ENCODE measurements around the gene TLR8. TPM values are rescaled to one million over a fixed set of nuclear protein-coding genes. Genes with fewer than 3 reads are reported as not detected.
"Not testable (repeated sequence)": the region's sequence is repeated elsewhere in the genome, so short reads cannot be mapped to it uniquely, and the experiment has no call there.

TLR8 gene
- total RNA-seq, 2 donors from 2014 or later = not detected

DNA sequence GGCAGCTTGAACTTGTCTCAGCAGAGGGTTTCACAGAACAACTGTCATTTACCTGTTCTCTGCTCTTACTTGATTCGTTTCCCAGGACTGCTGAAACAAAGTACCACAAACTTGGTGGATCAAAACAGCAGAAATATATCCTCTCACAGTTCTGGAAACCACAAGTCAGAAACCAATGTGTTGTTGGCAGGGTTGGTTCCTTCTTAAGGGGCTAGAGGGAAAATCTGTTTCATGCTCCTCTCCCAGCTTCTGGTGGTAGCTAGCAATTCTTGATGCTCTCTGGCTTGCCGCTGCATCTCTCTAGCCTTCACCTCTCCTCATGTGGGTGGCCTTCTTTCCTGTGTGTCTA, 4.7 kb downstream of the TLR8 start:
- Mint-ChIP-seq H3K4me3 (no peak overlapping the region), H3K4me1 (ENCODE audit: low read depth in 2 of 2) (peaks cover 7 to 10% of the 10 kb centered on the region in 2 donors), H3K36me3 (no peaks in the 10 kb centered on the region), H3K27ac (no peak overlapping the region), H3K9me3 (no peaks in the 10 kb centered on the region), H3K27me3 (peaks cover 0 to 14% of the 10 kb centered on the region in 2 donors)
- no peak for ATAC-seq
- DNase-seq (ENCODE audit: low spot score) = no peak

DNA sequence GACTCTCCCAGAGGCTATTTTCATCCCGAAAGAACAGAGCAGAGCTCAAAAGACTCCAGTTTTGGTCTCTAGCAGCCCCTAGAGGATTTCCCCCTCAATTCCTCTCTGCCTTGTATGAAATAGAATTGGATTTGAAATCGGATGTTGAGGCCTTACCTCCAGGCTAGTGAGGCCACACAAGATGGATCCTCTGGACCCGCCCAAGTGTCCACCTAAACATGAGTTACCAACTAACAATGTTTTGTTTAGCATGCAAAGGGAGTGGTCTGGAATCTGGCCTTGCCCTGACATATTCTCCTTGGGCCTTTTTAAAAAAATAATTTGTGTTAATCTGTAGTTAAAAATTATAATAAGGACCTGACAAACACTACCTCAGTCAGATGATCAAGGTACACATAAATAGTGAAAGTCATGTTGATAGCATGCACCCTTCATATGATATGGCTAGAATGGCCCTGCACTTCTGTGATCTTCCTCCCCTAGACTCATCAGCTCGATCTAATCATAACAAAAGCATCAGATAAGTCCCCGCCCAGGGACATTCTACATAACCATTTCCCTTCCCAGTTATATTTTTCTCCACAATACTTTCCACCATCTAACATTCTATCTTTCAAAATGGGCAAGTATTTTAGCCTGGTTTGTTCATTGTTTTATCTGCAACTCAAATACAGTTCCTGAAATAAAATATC, 6.5 kb downstream of the TLR8 start:
- H3K36me3 Mint-ChIP-seq = no peaks in the 10 kb centered on the region
- H3K27me3 Mint-ChIP-seq = peaks cover 0 to 17% of the 10 kb centered on the region in 2 donors
- H3K4me3 Mint-ChIP-seq = no peak overlapping the region
- H3K9me3 Mint-ChIP-seq = no peaks in the 10 kb centered on the region
- DNase-seq (ENCODE audit: low spot score) (no peak), ATAC-seq (no peak)
- peaks cover 7 to 10% of the 10 kb centered on the region in 2 donors for H3K4me1 Mint-ChIP-seq (ENCODE audit: low read depth in 2 of 2)
- no peak overlapping the region for H3K27ac Mint-ChIP-seq

DNA sequence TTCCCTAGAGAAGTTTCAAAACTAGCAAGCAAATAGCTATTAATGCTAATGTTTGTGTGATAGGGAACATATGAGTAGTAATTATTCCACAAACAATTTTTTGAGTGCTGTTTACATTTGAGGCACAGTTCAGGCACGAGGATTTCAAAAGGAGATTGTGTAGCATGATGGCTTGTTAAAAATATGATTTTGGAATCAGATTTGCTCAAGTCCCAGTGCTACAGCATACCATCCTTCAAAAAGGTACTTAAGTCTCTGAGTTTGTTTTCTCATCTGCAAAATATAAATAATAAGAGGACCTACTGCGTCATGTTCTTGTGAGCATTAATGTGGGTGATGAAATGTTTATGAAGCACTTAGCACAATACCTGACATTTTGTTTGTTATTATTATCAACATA, 11.3 kb downstream of the TLR8 start:
- ATAC-seq (no peak), DNase-seq (ENCODE audit: low spot score) (no peak)
- Mint-ChIP-seq H3K27ac (no peak overlapping the region), H3K4me3 (no peak overlapping the region), H3K36me3 (no peaks in the 10 kb centered on the region), H3K9me3 (no peaks in the 10 kb centered on the region), H3K27me3 (peaks cover 0 to 34% of the 10 kb centered on the region in 2 donors), H3K4me1 (ENCODE audit: low read depth in 2 of 2) (peaks cover 0 to 10% of the 10 kb centered on the region in 2 donors)

DNA sequence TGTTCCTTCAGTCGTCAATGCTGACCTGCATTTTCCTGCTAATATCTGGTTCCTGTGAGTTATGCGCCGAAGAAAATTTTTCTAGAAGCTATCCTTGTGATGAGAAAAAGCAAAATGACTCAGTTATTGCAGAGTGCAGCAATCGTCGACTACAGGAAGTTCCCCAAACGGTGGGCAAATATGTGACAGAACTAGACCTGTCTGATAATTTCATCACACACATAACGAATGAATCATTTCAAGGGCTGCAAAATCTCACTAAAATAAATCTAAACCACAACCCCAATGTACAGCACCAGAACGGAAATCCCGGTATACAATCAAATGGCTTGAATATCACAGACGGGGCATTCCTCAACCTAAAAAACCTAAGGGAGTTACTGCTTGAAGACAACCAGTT, 12.6 kb downstream of the TLR8 start:
- Mint-ChIP-seq H3K27me3 (peaks cover 0 to 30% of the 10 kb centered on the region in 2 donors), H3K36me3 (no peaks in the 10 kb centered on the region), H3K9me3 (no peaks in the 10 kb centered on the region), H3K4me3 (peak overlapping the region; percentile 21), H3K27ac (peak overlapping the region; percentile 66 to 81), H3K4me1 (ENCODE audit: low read depth in 2 of 2) (peaks cover 0 to 10% of the 10 kb centered on the region in 2 donors)
- no peak for DNase-seq (ENCODE audit: low spot score)
- ATAC-seq = peak; percentile 87 to 88

DNA sequence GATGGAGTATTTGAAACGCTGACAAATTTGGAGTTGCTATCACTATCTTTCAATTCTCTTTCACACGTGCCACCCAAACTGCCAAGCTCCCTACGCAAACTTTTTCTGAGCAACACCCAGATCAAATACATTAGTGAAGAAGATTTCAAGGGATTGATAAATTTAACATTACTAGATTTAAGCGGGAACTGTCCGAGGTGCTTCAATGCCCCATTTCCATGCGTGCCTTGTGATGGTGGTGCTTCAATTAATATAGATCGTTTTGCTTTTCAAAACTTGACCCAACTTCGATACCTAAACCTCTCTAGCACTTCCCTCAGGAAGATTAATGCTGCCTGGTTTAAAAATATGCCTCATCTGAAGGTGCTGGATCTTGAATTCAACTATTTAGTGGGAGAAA, 13.2 kb downstream of the TLR8 start:
- ATAC-seq (no peak), DNase-seq (ENCODE audit: low spot score) (no peak)
- peak overlapping the region; percentile 21 for H3K4me3 Mint-ChIP-seq
- H3K36me3 Mint-ChIP-seq = no peaks in the 10 kb centered on the region
- H3K27me3 Mint-ChIP-seq = peaks cover 0 to 32% of the 10 kb centered on the region in 2 donors
- H3K4me1 Mint-ChIP-seq (ENCODE audit: low read depth in 2 of 2) = peaks cover 0 to 10% of the 10 kb centered on the region in 2 donors
- H3K9me3 Mint-ChIP-seq = no peaks in the 10 kb centered on the region
- peak overlapping the region; percentile 66 to 81 for H3K27ac Mint-ChIP-seq

DNA sequence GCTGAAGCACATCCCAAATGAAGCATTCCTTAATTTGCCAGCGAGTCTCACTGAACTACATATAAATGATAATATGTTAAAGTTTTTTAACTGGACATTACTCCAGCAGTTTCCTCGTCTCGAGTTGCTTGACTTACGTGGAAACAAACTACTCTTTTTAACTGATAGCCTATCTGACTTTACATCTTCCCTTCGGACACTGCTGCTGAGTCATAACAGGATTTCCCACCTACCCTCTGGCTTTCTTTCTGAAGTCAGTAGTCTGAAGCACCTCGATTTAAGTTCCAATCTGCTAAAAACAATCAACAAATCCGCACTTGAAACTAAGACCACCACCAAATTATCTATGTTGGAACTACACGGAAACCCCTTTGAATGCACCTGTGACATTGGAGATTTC, 14.6 kb downstream of the TLR8 start:
- ATAC-seq (no peak), DNase-seq (ENCODE audit: low spot score) (no peak)
- Mint-ChIP-seq H3K4me3 (no peak overlapping the region), H3K27me3 (peaks cover 0 to 37% of the 10 kb centered on the region in 2 donors), H3K36me3 (no peaks in the 10 kb centered on the region), H3K27ac (no peak overlapping the region), H3K9me3 (no peaks in the 10 kb centered on the region), H3K4me1 (ENCODE audit: low read depth in 2 of 2) (peaks cover 0 to 10% of the 10 kb centered on the region in 2 donors)

DNA sequence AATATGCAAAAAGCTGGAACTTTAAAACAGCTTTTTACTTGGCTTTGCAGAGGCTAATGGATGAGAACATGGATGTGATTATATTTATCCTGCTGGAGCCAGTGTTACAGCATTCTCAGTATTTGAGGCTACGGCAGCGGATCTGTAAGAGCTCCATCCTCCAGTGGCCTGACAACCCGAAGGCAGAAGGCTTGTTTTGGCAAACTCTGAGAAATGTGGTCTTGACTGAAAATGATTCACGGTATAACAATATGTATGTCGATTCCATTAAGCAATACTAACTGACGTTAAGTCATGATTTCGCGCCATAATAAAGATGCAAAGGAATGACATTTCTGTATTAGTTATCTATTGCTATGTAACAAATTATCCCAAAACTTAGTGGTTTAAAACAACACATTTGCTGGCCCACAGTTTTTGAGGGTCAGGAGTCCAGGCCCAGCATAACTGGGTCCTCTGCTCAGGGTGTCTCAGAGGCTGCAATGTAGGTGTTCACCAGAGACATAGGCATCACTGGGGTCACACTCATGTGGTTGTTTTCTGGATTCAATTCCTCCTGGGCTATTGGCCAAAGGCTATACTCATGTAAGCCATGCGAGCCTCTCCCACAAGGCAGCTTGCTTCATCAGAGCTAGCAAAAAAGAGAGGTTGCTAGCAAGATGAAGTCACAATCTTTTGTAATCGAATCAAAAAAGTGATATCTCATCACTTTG, 15.6 kb downstream of the TLR8 start:
- Mint-ChIP-seq H3K27me3 (peaks cover 0 to 38% of the 10 kb centered on the region in 2 donors), H3K27ac (no peak overlapping the region), H3K36me3 (no peaks in the 10 kb centered on the region), H3K4me1 (ENCODE audit: low read depth in 2 of 2) (peaks cover 0 to 10% of the 10 kb centered on the region in 2 donors), H3K4me3 (no peak overlapping the region), H3K9me3 (no peaks in the 10 kb centered on the region)
- no peak for DNase-seq (ENCODE audit: low spot score)
- no peak for ATAC-seq

DNA sequence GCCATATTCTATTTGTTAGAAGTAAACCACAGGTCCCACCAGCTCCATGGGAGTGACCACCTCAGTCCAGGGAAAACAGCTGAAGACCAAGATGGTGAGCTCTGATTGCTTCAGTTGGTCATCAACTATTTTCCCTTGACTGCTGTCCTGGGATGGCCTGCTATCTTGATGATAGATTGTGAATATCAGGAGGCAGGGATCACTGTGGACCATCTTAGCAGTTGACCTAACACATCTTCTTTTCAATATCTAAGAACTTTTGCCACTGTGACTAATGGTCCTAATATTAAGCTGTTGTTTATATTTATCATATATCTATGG, 16.1 kb downstream of the TLR8 start:
- H3K27ac Mint-ChIP-seq = no peak overlapping the region
- H3K9me3 Mint-ChIP-seq = no peaks in the 10 kb centered on the region
- H3K4me3 Mint-ChIP-seq = no peak overlapping the region
- H3K36me3 Mint-ChIP-seq = no peaks in the 10 kb centered on the region
- H3K27me3 Mint-ChIP-seq = peaks cover 0 to 38% of the 10 kb centered on the region in 2 donors
- DNase-seq (ENCODE audit: low spot score) (no peak), ATAC-seq (no peak)
- peaks cover 0 to 10% of the 10 kb centered on the region in 2 donors for H3K4me1 Mint-ChIP-seq (ENCODE audit: low read depth in 2 of 2)

DNA sequence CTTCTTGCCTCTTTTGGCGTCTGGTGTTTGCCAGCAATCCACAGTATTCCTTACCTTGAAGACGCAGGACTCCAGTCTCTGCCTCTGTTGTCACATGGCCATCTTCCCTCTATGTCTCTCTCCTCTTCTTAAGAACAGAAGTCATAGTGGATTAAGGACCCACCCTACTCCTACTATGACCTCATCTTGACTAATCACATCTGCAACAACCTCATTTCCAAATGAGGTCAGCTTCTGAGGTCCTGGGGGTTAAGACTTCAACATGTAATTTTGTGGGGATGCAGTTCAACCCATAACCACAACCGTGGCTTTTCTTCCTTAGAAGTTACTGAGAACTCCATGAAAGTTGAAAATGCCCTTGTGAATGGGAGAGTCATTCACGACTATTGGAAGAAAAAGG, 23.3 kb downstream of the TLR8 start:
- Mint-ChIP-seq H3K4me1 (ENCODE audit: low read depth in 2 of 2) (peaks cover 0 to 4% of the 10 kb centered on the region in 2 donors), H3K27me3 (peaks cover 0 to 43% of the 10 kb centered on the region in 2 donors), H3K4me3 (no peak overlapping the region), H3K9me3 (no peaks in the 10 kb centered on the region), H3K27ac (no peak overlapping the region), H3K36me3 (no peaks in the 10 kb centered on the region)
- DNase-seq (ENCODE audit: low spot score) (no peak), ATAC-seq (no peak)

DNA sequence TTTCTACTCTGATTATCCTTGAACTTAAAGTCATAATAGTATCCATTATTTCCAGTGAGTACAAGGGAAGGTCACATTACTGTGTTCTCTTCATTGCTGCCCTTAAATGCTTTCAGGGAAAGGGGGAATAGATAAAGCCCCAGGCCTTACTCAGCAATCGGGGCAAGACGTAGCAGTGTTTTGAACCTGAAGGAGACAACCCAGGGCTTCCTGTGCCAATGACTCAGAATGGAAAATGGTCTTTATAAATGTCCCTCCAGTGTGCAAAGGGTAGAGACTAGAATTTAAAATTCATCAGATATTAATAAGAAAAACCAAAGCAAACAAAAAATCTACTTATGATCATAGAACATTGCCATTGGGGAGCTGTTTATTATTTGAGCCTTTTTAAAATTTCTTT, 23.7 kb downstream of the TLR8 start:
- peaks cover 0 to 4% of the 10 kb centered on the region in 2 donors for H3K4me1 Mint-ChIP-seq (ENCODE audit: low read depth in 2 of 2)
- ATAC-seq (no peak), DNase-seq (ENCODE audit: low spot score) (no peak)
- peaks cover 0 to 43% of the 10 kb centered on the region in 2 donors for H3K27me3 Mint-ChIP-seq
- H3K27ac Mint-ChIP-seq = no peak overlapping the region
- H3K4me3 Mint-ChIP-seq = no peak overlapping the region
- H3K36me3 Mint-ChIP-seq = no peaks in the 10 kb centered on the region
- no peaks in the 10 kb centered on the region for H3K9me3 Mint-ChIP-seq

DNA sequence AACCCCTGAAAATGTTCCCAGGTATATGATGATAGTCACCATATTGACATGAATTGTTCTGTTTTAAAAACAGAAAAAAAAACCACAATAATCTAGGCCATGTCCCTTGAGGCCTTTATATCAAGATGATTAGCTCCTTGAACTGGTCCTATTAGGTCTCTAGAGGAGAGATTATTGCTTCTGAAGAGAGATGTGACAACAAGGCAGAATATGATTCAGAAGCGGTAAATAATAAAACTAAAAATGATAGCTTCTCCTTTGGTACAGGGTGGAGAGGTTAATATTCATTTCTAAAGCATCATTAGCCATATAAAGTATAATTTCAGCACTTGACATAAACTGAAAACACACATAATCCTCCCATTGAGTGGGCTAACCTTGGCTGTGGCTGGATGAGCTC, 25.8 kb downstream of the TLR8 start:
- Mint-ChIP-seq H3K9me3 (no peaks in the 10 kb centered on the region), H3K27me3 (peaks cover 0 to 36% of the 10 kb centered on the region in 2 donors), H3K4me1 (ENCODE audit: low read depth in 2 of 2) (peaks cover 0 to 4% of the 10 kb centered on the region in 2 donors), H3K4me3 (no peak overlapping the region), H3K36me3 (no peaks in the 10 kb centered on the region), H3K27ac (no peak overlapping the region)
- no peak for ATAC-seq
- DNase-seq (ENCODE audit: low spot score) = no peak

DNA sequence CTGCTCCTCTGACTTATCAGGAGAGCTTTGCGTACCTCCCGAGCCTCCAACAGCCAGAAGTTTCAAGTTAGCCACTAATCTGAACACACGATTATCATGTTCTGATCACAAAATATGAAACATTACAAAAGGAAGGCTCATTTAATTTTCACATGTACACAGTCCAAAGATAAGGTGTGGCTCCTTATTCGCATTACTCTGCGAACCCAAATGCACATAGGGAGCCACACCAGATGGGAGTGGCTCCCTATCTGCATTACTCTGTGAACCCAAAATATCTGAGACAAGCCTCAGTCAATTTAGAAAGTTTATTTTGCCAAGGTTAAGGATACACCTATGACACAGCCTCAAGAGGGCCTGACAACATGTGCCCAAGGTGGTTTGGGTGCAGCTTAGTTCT, 28.4 kb downstream of the TLR8 start:
- peaks cover 0 to 30% of the 10 kb centered on the region in 2 donors for H3K27me3 Mint-ChIP-seq
- no peaks in the 10 kb centered on the region for H3K9me3 Mint-ChIP-seq
- no peak for DNase-seq (ENCODE audit: low spot score)
- peaks cover 0 to under 1% of the 10 kb centered on the region in 2 donors for H3K4me1 Mint-ChIP-seq (ENCODE audit: low read depth in 2 of 2)
- no peaks in the 10 kb centered on the region for H3K36me3 Mint-ChIP-seq
- H3K27ac Mint-ChIP-seq = no peak overlapping the region
- no peak for ATAC-seq
- H3K4me3 Mint-ChIP-seq = no peak overlapping the region

DNA sequence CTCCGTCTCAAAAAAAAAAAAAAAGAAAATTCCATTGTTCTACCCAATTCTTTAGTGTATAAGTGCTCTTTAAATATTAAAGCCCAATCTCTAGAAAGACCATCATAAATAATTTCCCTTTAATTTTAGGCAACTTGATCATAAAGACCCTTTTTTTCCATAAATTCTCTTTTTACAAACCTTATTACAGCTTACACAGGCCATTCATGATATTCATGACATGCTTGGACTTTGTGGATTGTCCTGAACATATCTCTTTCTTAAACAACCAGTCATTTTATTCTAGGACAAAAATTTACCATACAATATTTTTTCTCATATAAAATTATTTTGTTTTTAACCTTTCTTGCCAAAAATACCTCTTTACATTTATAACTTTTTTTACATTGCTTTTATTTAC, 30.5 kb downstream of the TLR8 start:
- H3K27ac Mint-ChIP-seq = no peak overlapping the region
- H3K4me1 Mint-ChIP-seq (ENCODE audit: low read depth in 2 of 2) = peaks cover 0 to 2% of the 10 kb centered on the region in 2 donors
- DNase-seq (ENCODE audit: low spot score) = no peak
- no peak for ATAC-seq
- H3K36me3 Mint-ChIP-seq = no peaks in the 10 kb centered on the region
- peaks cover 0 to 35% of the 10 kb centered on the region in 2 donors for H3K27me3 Mint-ChIP-seq
- no peak overlapping the region for H3K4me3 Mint-ChIP-seq
- H3K9me3 Mint-ChIP-seq = no peaks in the 10 kb centered on the region

DNA sequence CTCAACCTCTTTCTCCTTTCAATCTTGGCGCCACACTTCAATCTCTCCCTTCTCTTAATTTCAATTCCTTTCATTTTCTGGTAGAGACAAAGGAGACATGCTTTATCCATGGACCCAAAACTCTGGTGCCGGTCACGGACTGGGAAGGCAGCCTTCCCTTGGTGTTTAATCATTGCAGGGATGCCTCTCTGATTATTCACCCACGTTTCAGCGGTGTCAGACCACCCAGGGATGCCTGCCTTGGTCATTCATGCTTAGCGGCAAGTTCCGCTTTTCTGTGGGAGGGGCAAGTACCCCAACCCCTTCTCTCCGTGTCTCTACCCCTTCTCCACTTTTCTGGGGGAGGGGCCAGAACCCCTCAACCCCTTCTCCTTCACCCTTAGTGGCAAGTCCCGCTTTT, 34.1 kb downstream of the TLR8 start:
- Mint-ChIP-seq H3K27ac (peak overlapping the region in 1 of 2 donors; percentile 24), H3K27me3 (peaks cover 0 to 34% of the 10 kb centered on the region in 2 donors)
- H3K4me3 Mint-ChIP-seq; H3K9me3 Mint-ChIP-seq; H3K4me1 Mint-ChIP-seq (ENCODE audit: low read depth in 2 of 2); DNase-seq (ENCODE audit: low spot score); ATAC-seq; H3K36me3 Mint-ChIP-seq: not testable (repeated sequence)
